H9 (cell line): ENCODE data around the gene BDH1. TPM values are rescaled to one million over a fixed set of nuclear protein-coding genes. Genes with fewer than 3 reads are reported as not detected.

Source experiments
- DNase-seq: peaks from one replicate; pipeline ENCODE4 v3.0.0-alpha.2; 2017
- H2AFZ ChIP-seq: one replicate; pipeline ENCODE4 v1.6.1; 2013; ENCODE audit warnings: mild to moderate bottlenecking, low read length, control low read depth, moderate library complexity
- H2AK5ac ChIP-seq: 2 replicates; pipeline ENCODE4 v1.6.1; 2013; ENCODE audit warnings: low read length, control low read depth, mixed read lengths; ENCODE audit not compliant: insufficient read length
- H2BK120ac ChIP-seq: one replicate; pipeline ENCODE4 v1.6.1; 2013; ENCODE audit warnings: low read depth, mild to moderate bottlenecking, low read length, control low read depth, inconsistent platforms; ENCODE audit not compliant: poor library complexity, severe bottlenecking
- H2BK12ac ChIP-seq: 2 replicates; pipeline ENCODE4 v1.6.1; 2013; ENCODE audit warnings: low read length, control low read depth, mixed read lengths, low read depth; ENCODE audit not compliant: insufficient read length
- H2BK15ac ChIP-seq: 2 replicates; pipeline ENCODE4 v1.6.1; 2013; ENCODE audit warnings: low read depth, low read length, control low read depth
- H2BK20ac ChIP-seq: one replicate; pipeline ENCODE4 v1.6.1; 2013; ENCODE audit warnings: low read depth, mild to moderate bottlenecking, low read length, control low read depth, inconsistent platforms; ENCODE audit not compliant: poor library complexity, severe bottlenecking
- H2BK5ac ChIP-seq: 2 replicates; pipeline ENCODE4 v1.6.1; 2013; ENCODE audit warnings: low read length, control low read depth, mixed read lengths; ENCODE audit not compliant: insufficient read length
- H3K14ac ChIP-seq: 2 replicates; pipeline ENCODE4 v1.6.1; 2013; ENCODE audit warnings: low read length, control low read depth; ENCODE audit not compliant: insufficient read depth
- H3K18ac ChIP-seq: 2 replicates; pipeline ENCODE4 v1.6.1; 2013; ENCODE audit warnings: low read depth, mild to moderate bottlenecking, mixed read lengths, low read length, control low read depth; ENCODE audit not compliant: insufficient read length
- H3K23ac ChIP-seq: 2 replicates; pipeline ENCODE4 v1.6.1; 2013; ENCODE audit warnings: low read length, control low read depth, mixed read lengths, low read depth; ENCODE audit not compliant: insufficient read length
- H3K23me2 ChIP-seq: 2 replicates; pipeline ENCODE4 v1.6.1; 2013; ENCODE audit warnings: low read depth, mild to moderate bottlenecking, mixed read lengths, low read length, control low read depth; ENCODE audit not compliant: insufficient read length, poor library complexity, severe bottlenecking
- H3K27ac ChIP-seq: 2 replicates; pipeline ENCODE4 v1.5.1; 2013; ENCODE audit warnings: low read length, control low read depth, mixed read lengths, low read depth; ENCODE audit not compliant: insufficient read length
- H3K27me3 ChIP-seq: 2 replicates; pipeline ENCODE4 v1.6.1; 2013; ENCODE audit warnings: low read length, control low read depth, inconsistent platforms; ENCODE audit not compliant: insufficient read depth
- H3K4ac ChIP-seq: 2 replicates; pipeline ENCODE4 v1.6.1; 2013; ENCODE audit warnings: low read depth, mild to moderate bottlenecking, control low read depth, inconsistent platforms, low read length, moderate library complexity
- H3K4me1 ChIP-seq: 2 replicates; pipeline ENCODE4 v1.6.1; 2013; ENCODE audit warnings: low read length, control low read depth, inconsistent platforms; ENCODE audit not compliant: insufficient read depth
- H3K4me2 ChIP-seq: 2 replicates; pipeline ENCODE4 v1.6.1; 2013; ENCODE audit warnings: low read length, control low read depth, mixed read lengths; ENCODE audit not compliant: insufficient read length, insufficient read depth
- H3K56ac ChIP-seq: 2 replicates; pipeline ENCODE4 v1.6.1; 2013; ENCODE audit warnings: low read depth, mild to moderate bottlenecking, mixed read lengths, low read length, control low read depth; ENCODE audit not compliant: insufficient read length
- H3K79me1 ChIP-seq: 2 replicates; pipeline ENCODE4 v1.6.1; 2013; ENCODE audit warnings: low read depth, mild to moderate bottlenecking, moderate library complexity, low read length, control low read depth, inconsistent platforms; ENCODE audit not compliant: insufficient read depth, poor library complexity, severe bottlenecking
- H3K79me2 ChIP-seq: 2 replicates; pipeline ENCODE4 v1.6.1; 2013; ENCODE audit warnings: low read length, control low read depth, inconsistent platforms; ENCODE audit not compliant: insufficient read depth
- H3K9ac ChIP-seq: 2 replicates; pipeline ENCODE4 v1.6.1; 2013; ENCODE audit warnings: low read length, control low read depth, mixed read lengths; ENCODE audit not compliant: insufficient read length; ENCODE audit errors: extremely low read depth
- H3K9me3 ChIP-seq: one replicate; pipeline ENCODE4 v1.6.1; 2013; ENCODE audit warnings: low read depth, low read length, inconsistent platforms; ENCODE audit not compliant: control insufficient read depth
- H3T11ph ChIP-seq: one replicate; pipeline ENCODE4 v1.6.1; 2013; ENCODE audit warnings: mild to moderate bottlenecking, low read length, control low read depth, inconsistent platforms
- H4K20me1 ChIP-seq: one replicate; pipeline ENCODE4 v1.6.1; 2013; ENCODE audit not compliant: control insufficient read depth, insufficient read length, insufficient read depth
- H4K5ac ChIP-seq: 2 replicates; pipeline ENCODE4 v1.6.1; 2013; ENCODE audit warnings: low read depth, mild to moderate bottlenecking, mixed read lengths, low read length, control low read depth; ENCODE audit not compliant: insufficient read length
- H4K8ac ChIP-seq: replicated peaks from 2 replicates; pipeline ENCODE4 v1.6.1; 2013; ENCODE audit warnings: low read length, control low read depth, mixed read lengths, low read depth; ENCODE audit not compliant: insufficient read length
- H4K91ac ChIP-seq: 2 replicates; pipeline ENCODE4 v1.6.1; 2013; ENCODE audit warnings: low read depth, mild to moderate bottlenecking, moderate library complexity, mixed read lengths, low read length, control low read depth; ENCODE audit not compliant: insufficient read length
- H3K27ac Mint-ChIP-seq, 3 experiments: 2 replicates in 2 of 3; 3 replicates in 1 of 3; pipeline ENCODE4 v1.8.0; 2020 to 2021; ENCODE audit warnings: mixed read lengths in 3 of 3, mild to moderate bottlenecking in 1 of 3, moderate library complexity in 1 of 3
- H3K27me3 Mint-ChIP-seq: 2 replicates; pipeline ENCODE4 v1.8.0; 2021; ENCODE audit warnings: low read depth, mild to moderate bottlenecking, moderate library complexity, mixed read lengths
- H3K36me3 Mint-ChIP-seq, 3 experiments: 2 replicates in 2 of 3; 3 replicates in 1 of 3; pipeline ENCODE4 v1.8.0; 2020 to 2021; ENCODE audit warnings: low read depth in 3 of 3, mixed read lengths in 3 of 3; ENCODE audit not compliant: insufficient read depth in 1 of 3
- H3K4me1 Mint-ChIP-seq, 2 experiments: 2 replicates each; pipeline ENCODE4 v1.8.0; 2020; ENCODE audit warnings: mixed read lengths in 2 of 2
- H3K4me3 Mint-ChIP-seq, 2 experiments: 2 replicates in 1 of 2; 3 replicates in 1 of 2; pipeline ENCODE4 v1.8.0; 2020 to 2021; ENCODE audit warnings: mild to moderate bottlenecking in 2 of 2, mixed read lengths in 2 of 2, moderate library complexity in 1 of 2
- H3K9me3 Mint-ChIP-seq, 2 experiments: 2 replicates in 1 of 2; 3 replicates in 1 of 2; pipeline ENCODE4 v1.8.0; 2020; ENCODE audit warnings: mild to moderate bottlenecking in 2 of 2, mixed read lengths in 2 of 2, moderate library complexity in 1 of 2
- WGBS: extraction: QIAGEN DNeasy Blood & Tissue Kit; methylation state at CpG from one replicate; pipeline ENCODE4 v1.1.7; 2013; ENCODE audit warnings: missing lambda C conversion rate, low lambda C conversion rate, mixed read lengths; ENCODE audit not compliant: insufficient read length; ENCODE audit errors: extremely low coverage; 5-methylcytosine and 5-hydroxymethylcytosine counted together
- total RNA-seq: library from RNA; stranded (reverse); gene quantifications from 2 replicates; pipeline ENCODE4 v1.2.1, GENCODE V29; 2021
- TF ChIP-seq, protein P1 (sequence below): fragments of 200-600 bp; sonication (generic); conservative IDR thresholded peaks from 3 replicates; pipeline ENCODE4 v1.8.0; 2021; ENCODE audit warnings: antibody characterized with exemption, mild to moderate bottlenecking

Gene BDH1
- total RNA-seq, 1 experiment from 2014 or later, result 23.8 TPM

GRCh38 chr3:197466586-197467399, 89.0 kb downstream of the BDH1 start:
- no peak overlapping the region for H2BK20ac ChIP-seq
- no peaks in the 10 kb centered on the region for H3K79me2 ChIP-seq
- no peaks in the 10 kb centered on the region for H3K27me3 ChIP-seq
- H2BK5ac ChIP-seq, result no peak overlapping the region
- Mint-ChIP-seq H3K36me3 (no peaks in the 10 kb centered on the region; a peak in 1 of 7 replicates), H3K9me3 (no peaks in the 10 kb centered on the region), H3K27ac (peak overlapping the region in 1 of 3 experiments; percentile 16; a peak in 1 of 7 replicates), H3K4me1 (peaks cover 48 to 55% of the 10 kb centered on the region in 2 experiments), H3K27me3 (peaks cover 8% of the 10 kb centered on the region), H3K4me3 (no peak overlapping the region; a peak in 1 of 5 replicates)
- no peaks in the 10 kb centered on the region; the same call in 1 of the 2 replicates for H3K4me1 ChIP-seq
- H2BK12ac ChIP-seq, result no peak overlapping the region
- no peaks in the 10 kb centered on the region for H3K23me2 ChIP-seq
- H2BK120ac ChIP-seq, result no peak overlapping the region
- peak overlapping the region; percentile 46 for H3K18ac ChIP-seq
- H3K14ac ChIP-seq, result no peak overlapping the region
- no peak overlapping the region for H4K91ac ChIP-seq
- H3T11ph ChIP-seq, result no peak overlapping the region
- no peak overlapping the region for H3K9ac ChIP-seq
- no peak overlapping the region for H3K4ac ChIP-seq
- H3K23ac ChIP-seq, result no peak overlapping the region
- H3K56ac ChIP-seq, result no peak overlapping the region
- H3K9me3 ChIP-seq, result no peaks in the 10 kb centered on the region
- H4K5ac ChIP-seq, result no peak overlapping the region
- no peak overlapping the region for H2AK5ac ChIP-seq
- H2AFZ ChIP-seq, result no peak overlapping the region
- no peaks in the 10 kb centered on the region for H3K79me1 ChIP-seq
- no peak for DNase-seq
- H3K27ac ChIP-seq, result no peak overlapping the region
- no peak overlapping the region for H3K4me2 ChIP-seq
- H4K8ac ChIP-seq, result no peak overlapping the region
- H2BK15ac ChIP-seq, result no peak overlapping the region
- TF ChIP-seq, protein P1, sequence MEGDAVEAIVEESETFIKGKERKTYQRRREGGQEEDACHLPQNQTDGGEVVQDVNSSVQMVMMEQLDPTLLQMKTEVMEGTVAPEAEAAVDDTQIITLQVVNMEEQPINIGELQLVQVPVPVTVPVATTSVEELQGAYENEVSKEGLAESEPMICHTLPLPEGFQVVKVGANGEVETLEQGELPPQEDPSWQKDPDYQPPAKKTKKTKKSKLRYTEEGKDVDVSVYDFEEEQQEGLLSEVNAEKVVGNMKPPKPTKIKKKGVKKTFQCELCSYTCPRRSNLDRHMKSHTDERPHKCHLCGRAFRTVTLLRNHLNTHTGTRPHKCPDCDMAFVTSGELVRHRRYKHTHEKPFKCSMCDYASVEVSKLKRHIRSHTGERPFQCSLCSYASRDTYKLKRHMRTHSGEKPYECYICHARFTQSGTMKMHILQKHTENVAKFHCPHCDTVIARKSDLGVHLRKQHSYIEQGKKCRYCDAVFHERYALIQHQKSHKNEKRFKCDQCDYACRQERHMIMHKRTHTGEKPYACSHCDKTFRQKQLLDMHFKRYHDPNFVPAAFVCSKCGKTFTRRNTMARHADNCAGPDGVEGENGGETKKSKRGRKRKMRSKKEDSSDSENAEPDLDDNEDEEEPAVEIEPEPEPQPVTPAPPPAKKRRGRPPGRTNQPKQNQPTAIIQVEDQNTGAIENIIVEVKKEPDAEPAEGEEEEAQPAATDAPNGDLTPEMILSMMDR, result no peak
- no peaks in the 10 kb centered on the region for H4K20me1 ChIP-seq
- WGBS, result no CpG with 5 or more reads among the region's 7 CpGs
